T-helper 2 cell (primary cell): ENCODE data around the gene C11orf58.

ENCODE experiments used
- DNase-seq, 5 experiments: peaks; one replicate each; pipeline versions ENCODE4 v3.0.0 to v3.0.0-alpha.2; 2012 to 2022
- total RNA-seq, 2 donors: gene quantifications; one replicate each; lab custom pipeline; 2026; lab: John Stamatoyannopoulos, UW

Gene C11orf58
- 128 to 175 reads per million in 2 donors for total RNA-seq

GRCh38 chr11:16738193-16738946 lies at the start of gene C11orf58:
Gene C11orf58 (plus strand): TSS chr11:16738647. CDS start chr11:16738779, 132 bp downstream.
- peak; percentile 79 to 97 (median 93) for DNase-seq

- DNase-seq, result no peak
These were observed 48.4 kb upstream of the C11orf58 start for GRCh38 chr11:16690086-16690485.

GRCh38 chr11:16703795-16704194 lies 34.7 kb upstream of the C11orf58 start:
- DNase-seq, result no peak

- DNase-seq, result no peak
These were observed 24.9 kb upstream of the C11orf58 start for GRCh38 chr11:16713594-16713993.

GRCh38 chr11:16722581-16723344 lies 15.7 kb upstream of the C11orf58 start:
- peak in 1 of 5 experiments; percentile 53 for DNase-seq

GRCh38 chr11:16727806-16728205 lies 10.6 kb upstream of the C11orf58 start:
- no peak for DNase-seq

GRCh38 chr11:16737818-16738192 lies 642 bp upstream of the C11orf58 start:
- DNase-seq, result no peak

- DNase-seq, result peak in 2 of 5 experiments; percentile 5 to 37
These were observed 734 bp downstream of the C11orf58 start for GRCh38 chr11:16738947-16739815.

GRCh38 chr11:16741473-16741872 lies 3.0 kb downstream of the C11orf58 start:
- peak in 1 of 5 experiments; percentile 11 for DNase-seq

GRCh38 chr11:16743478-16743877 lies 5.0 kb downstream of the C11orf58 start:
- no peak for DNase-seq

GRCh38 chr11:16744128-16744725 lies 5.8 kb downstream of the C11orf58 start:
- no peak for DNase-seq

GRCh38 chr11:16745950-16746605 lies 7.6 kb downstream of the C11orf58 start:
- no peak for DNase-seq

- no peak for DNase-seq
These were observed 10.6 kb downstream of the C11orf58 start for GRCh38 chr11:16749092-16749491.

- DNase-seq, result peak in 1 of 5 experiments; percentile 94
These were observed 11.2 kb downstream of the C11orf58 start for GRCh38 chr11:16749666-16750065.

GRCh38 chr11:16750417-16750816 lies 12.0 kb downstream of the C11orf58 start:
- peak in 1 of 5 experiments; percentile 29 for DNase-seq

- DNase-seq, result no peak
These were observed 20.1 kb downstream of the C11orf58 start for GRCh38 chr11:16758382-16759024.

- no peak for DNase-seq
These were observed 21.5 kb downstream of the C11orf58 start for GRCh38 chr11:16759857-16760508.

GRCh38 chr11:16763746-16764145 lies 25.3 kb downstream of the C11orf58 start:
- no peak for DNase-seq

GRCh38 chr11:16764888-16765287 lies 26.4 kb downstream of the C11orf58 start:
- no peak for DNase-seq

GRCh38 chr11:16767137-16767536 lies 28.7 kb downstream of the C11orf58 start:
- DNase-seq, result no peak

- no peak for DNase-seq
These were observed 29.5 kb downstream of the C11orf58 start for GRCh38 chr11:16767957-16768356.
